A673 (cell line): Measurements from ENCODE around the gene BRPF3. TPM values are rescaled to one million over a fixed set of nuclear protein-coding genes. Genes with fewer than 3 reads are reported as not detected.

Experiments
- BruUV-seq: library from RNA; stranded (reverse); fragments of 400-500 nt; replicated peaks from 2 replicates; lab custom pipeline; 2021; lab: Mats Ljungman, UMichigan
- CTCF ChIA-PET: fragments of 300-600 bp; sonication (Branson Sonifier 250); formaldehyde crosslinking; loops from one replicate; lab custom pipeline; 2022; ENCODE audit warnings: antibody characterized with exemption; lab: Charles Lee
- POLR2A ChIA-PET: fragments of 300-600 bp; sonication (Branson Sonifier 250); formaldehyde crosslinking; loops from one replicate; lab custom pipeline; 2022; ENCODE audit warnings: antibody characterized with exemption; ENCODE audit not compliant: low non-redundant PET; lab: Charles Lee
- DNase-seq: peaks from one replicate; pipeline ENCODE4 v3.0.0-alpha.2; 2015; ENCODE audit warnings: low spot score
- H3K27ac ChIP-seq: fragments of 200-600 bp; sonication (generic); 2 replicates; pipeline ENCODE4 v1.5.1; 2016; ENCODE audit warnings: mixed run types, low read depth, mild to moderate bottlenecking, mixed read lengths, antibody characterized with exemption, low read length; ENCODE audit not compliant: poor library complexity, severe bottlenecking
- H3K27me3 ChIP-seq: fragments of 200-600 bp; sonication (generic); replicated peaks from 2 replicates; pipeline ENCODE4 v1.6.1; 2017; ENCODE audit warnings: mixed run types, low read depth, mild to moderate bottlenecking, mixed read lengths, antibody characterized with exemption, low read length; ENCODE audit not compliant: insufficient read depth, poor library complexity
- H3K36me3 ChIP-seq: fragments of 200-600 bp; sonication (generic); 2 replicates; pipeline ENCODE4 v1.6.1; 2016; ENCODE audit warnings: mixed run types, mild to moderate bottlenecking, mixed read lengths, antibody characterized with exemption, low read length; ENCODE audit not compliant: insufficient read depth, poor library complexity, severe bottlenecking
- H3K4me1 ChIP-seq: fragments of 200-600 bp; sonication (generic); 2 replicates; pipeline ENCODE4 v1.6.1; 2017; ENCODE audit warnings: mixed run types, mild to moderate bottlenecking, mixed read lengths, antibody characterized with exemption, low read length; ENCODE audit not compliant: insufficient read depth, poor library complexity, severe bottlenecking
- H3K4me3 ChIP-seq: fragments of 200-600 bp; sonication (generic); 2 replicates; pipeline ENCODE4 v1.5.1; 2016; ENCODE audit warnings: low read depth, mixed run types, mild to moderate bottlenecking, mixed read lengths, low read length; ENCODE audit not compliant: poor library complexity, severe bottlenecking
- H3K9me3 ChIP-seq: fragments of 200-600 bp; sonication (generic); 2 replicates; pipeline ENCODE4 v1.6.1; 2016; ENCODE audit warnings: mixed run types, low read depth, mild to moderate bottlenecking, mixed read lengths, antibody characterized with exemption, low read length; ENCODE audit not compliant: poor library complexity, severe bottlenecking
- CTCF ChIP-seq: fragments of 300-800, 200-600 bp; sonication (generic); conservative IDR thresholded peaks from 2 replicates; pipeline ENCODE4 v1.5.1; 2017; ENCODE audit warnings: low read depth, mild to moderate bottlenecking, antibody characterized with exemption, low read length, moderate library complexity, mixed read lengths
- EZH2 ChIP-seq: fragments of 200-600 bp; sonication (generic); IDR thresholded peaks from 2 replicates; pipeline ENCODE4 v1.6.1; 2017; ENCODE audit warnings: borderline replicate concordance, low read depth, mild to moderate bottlenecking, mixed read lengths, antibody characterized with exemption, low read length; ENCODE audit not compliant: poor library complexity, severe bottlenecking
- intact Hi-C: fragments of 100-400 bp; cut with micrococcal nuclease; formaldehyde crosslinking; loops from one replicate; pipeline ENCODE4 v1.10.0; 2022; ENCODE audit not compliant: unreplicated experiment
- total RNA-seq: library from RNA; stranded (reverse); gene quantifications from 2 replicates; pipeline ENCODE4 v1.2.3, GENCODE V29; 2021

Gene BRPF3
- total RNA-seq, 1 experiment from 2014 or later: 39.3 TPM

GRCh38 chr6:36184311-36184710, 12.2 kb upstream of the BRPF3 start:
- Histone ChIP-seq H3K9me3 (no peaks in the 10 kb centered on the region), H3K4me3 (no peak overlapping the region), H3K27ac (no peak overlapping the region), H3K4me1 (no peaks in the 10 kb centered on the region), H3K36me3 (no peaks in the 10 kb centered on the region), H3K27me3 (no peaks in the 10 kb centered on the region)
- no peak for DNase-seq
- intact Hi-C loops: no loop called here
- TF ChIP-seq EZH2 (no peak), CTCF (no peak)
- ChIA-PET POLR2A (no interaction called here), CTCF (no interaction called here)
- BruUV-seq: no TSS peak

- ChIA-PET POLR2A (no interaction called here), CTCF (interaction anchor here (0.6 kb wide), 1 partner anchor 115 kb away, joined by 7 read pairs; no protein-coding TSS in a partner anchor)
- BruUV-seq: no TSS peak
- Histone ChIP-seq H3K9me3 (no peaks in the 10 kb centered on the region), H3K27me3 (no peaks in the 10 kb centered on the region), H3K4me3 (no peak overlapping the region), H3K4me1 (no peaks in the 10 kb centered on the region), H3K27ac (no peak overlapping the region), H3K36me3 (no peaks in the 10 kb centered on the region)
- TF ChIP-seq CTCF (no peak), EZH2 (no peak)
- intact Hi-C loops: no loop called here
- DNase-seq: no peak
Measured at GRCh38 chr6:36186199-36186598, 10.3 kb upstream of the BRPF3 start.

- CTCF ChIA-PET: no interaction called here
- TF ChIP-seq CTCF: no peak
- no peak for TF ChIP-seq EZH2
- H3K36me3 ChIP-seq: no peaks in the 10 kb centered on the region
- no peak for DNase-seq
- intact Hi-C loops: no loop called here
- POLR2A ChIA-PET: no interaction called here
- no peaks in the 10 kb centered on the region for H3K4me1 ChIP-seq
- H3K9me3 ChIP-seq: no peaks in the 10 kb centered on the region
- no TSS peak for BruUV-seq
- no peak overlapping the region for H3K27ac ChIP-seq
- no peak overlapping the region for H3K4me3 ChIP-seq
- no peaks in the 10 kb centered on the region for H3K27me3 ChIP-seq
Measured at GRCh38 chr6:36187446-36187845, 9.1 kb upstream of the BRPF3 start.
